Embryonic facial prominence (tissue), 1 donor: Measurements from ENCODE around the gene HDAC7.

Experiments
- DNase-seq: peaks from one replicate; pipeline ENCODE4 v3.0.0-alpha.2; 2016; ENCODE audit errors: extremely low spot score

Gene HDAC7

GRCh38 chr12:47819896-47820630, at the start of gene HDAC7:
Gene HDAC7 (minus strand): TSS chr12:47819903. CDS start chr12:47819785, 118 bp downstream.
- peak; percentile 56 for DNase-seq

DNA sequence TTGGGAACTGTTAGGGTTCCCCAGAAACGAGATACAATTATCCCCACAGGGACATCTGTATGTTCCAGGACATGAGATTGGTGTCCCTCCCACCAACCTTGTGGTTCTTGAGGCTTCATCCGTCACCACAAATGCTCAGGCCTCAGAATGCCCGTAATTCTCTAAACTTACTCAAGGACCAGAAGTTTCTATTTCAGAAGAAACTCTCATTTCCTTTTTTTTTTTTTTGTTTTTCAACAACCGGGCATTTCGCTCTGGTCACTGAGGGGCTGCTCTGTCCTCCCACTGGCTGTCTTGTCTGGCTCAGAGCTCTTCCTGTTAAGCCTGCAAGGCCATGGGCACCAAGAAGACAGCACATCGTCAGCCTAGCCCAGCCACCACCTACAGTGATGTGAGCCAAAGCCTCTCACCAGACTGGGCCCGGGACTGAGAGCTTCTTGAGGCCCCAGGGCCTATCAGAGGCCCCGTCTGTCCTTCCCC, 48.9 kb upstream of the HDAC7 start:
- no peak for DNase-seq

GRCh38 chr12:47868041-47868440, 48.3 kb upstream of the HDAC7 start:
- DNase-seq, result no peak

- no peak for DNase-seq
Observed at GRCh38 chr12:47867495-47867941, 47.8 kb upstream of the HDAC7 start.

DNA sequence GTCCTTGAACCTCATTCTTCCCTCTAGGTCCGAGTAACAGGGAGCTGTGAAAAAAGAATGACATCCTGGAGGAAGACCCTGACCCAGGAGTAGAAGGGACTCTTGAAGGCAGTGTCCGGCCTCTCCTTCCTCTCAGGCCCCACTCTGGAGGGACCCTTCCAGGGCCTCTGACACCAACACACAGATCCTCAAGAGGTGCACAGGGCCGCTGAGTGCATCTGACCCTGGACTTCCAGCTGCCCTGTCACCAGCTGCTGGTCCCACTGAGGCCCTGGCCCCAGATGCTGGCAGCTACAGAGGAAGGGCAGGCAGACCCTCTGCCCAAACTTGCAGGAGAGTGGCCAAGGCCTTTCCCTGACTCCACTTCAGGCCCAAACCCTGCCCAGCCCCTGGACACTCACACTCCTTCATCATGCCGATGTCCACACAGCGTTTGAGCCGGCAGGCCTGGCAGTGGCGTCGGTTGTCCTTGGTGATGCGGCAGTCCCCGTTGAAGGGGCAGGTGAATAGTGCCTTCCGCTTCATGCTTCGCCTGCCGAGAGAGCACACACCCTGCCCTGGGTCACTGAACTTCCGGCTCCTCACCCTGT, 45.0 kb upstream of the HDAC7 start:
- no peak for DNase-seq

DNA sequence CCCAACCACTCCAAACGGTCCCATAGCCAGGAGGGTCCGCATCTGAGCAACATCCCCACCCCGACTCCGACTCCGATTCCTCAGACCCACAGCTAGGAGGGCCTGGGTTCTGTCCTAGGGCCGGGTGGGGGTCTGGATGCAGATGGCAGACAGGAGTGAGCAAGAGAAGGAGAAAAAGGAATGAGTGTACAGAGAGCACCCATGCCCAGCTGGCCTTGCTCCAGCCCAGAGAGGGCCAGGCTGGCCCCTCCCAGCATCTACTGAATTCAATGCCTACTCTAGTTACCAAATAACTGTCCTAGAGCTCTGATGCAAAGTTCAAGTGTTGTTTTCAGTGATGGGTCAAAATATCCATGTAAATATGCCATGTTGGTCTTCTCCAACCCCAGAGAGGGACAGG, 44.3 kb upstream of the HDAC7 start:
- DNase-seq, result no peak

DNA sequence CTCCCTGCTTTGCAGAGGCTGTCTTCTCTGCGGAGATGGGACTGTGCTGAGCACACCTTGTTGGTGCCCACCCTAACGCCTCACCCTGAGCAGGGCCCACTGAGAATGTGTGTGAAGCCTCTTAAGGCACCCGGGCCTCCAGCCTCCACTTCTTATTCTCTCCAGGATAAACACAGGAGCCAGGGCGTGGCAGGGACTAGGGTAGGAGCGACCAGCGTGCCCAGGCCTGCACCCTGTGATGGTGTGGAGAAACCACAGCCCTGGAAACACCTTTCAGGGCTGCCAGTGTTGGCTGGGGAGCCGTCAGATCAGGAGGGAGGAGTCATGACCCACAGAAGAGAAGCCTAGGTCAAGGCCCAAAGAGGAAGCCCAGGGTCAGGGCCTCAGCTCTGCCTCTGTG, 43.8 kb upstream of the HDAC7 start:
- no peak for DNase-seq

GRCh38 chr12:47862881-47863280, 43.2 kb upstream of the HDAC7 start:
- DNase-seq, result no peak

- DNase-seq, result no peak
Observed at GRCh38 chr12:47862167-47862750, 42.6 kb upstream of the HDAC7 start.

- no peak for DNase-seq
Observed at GRCh38 chr12:47860873-47861272, 41.2 kb upstream of the HDAC7 start.

DNA sequence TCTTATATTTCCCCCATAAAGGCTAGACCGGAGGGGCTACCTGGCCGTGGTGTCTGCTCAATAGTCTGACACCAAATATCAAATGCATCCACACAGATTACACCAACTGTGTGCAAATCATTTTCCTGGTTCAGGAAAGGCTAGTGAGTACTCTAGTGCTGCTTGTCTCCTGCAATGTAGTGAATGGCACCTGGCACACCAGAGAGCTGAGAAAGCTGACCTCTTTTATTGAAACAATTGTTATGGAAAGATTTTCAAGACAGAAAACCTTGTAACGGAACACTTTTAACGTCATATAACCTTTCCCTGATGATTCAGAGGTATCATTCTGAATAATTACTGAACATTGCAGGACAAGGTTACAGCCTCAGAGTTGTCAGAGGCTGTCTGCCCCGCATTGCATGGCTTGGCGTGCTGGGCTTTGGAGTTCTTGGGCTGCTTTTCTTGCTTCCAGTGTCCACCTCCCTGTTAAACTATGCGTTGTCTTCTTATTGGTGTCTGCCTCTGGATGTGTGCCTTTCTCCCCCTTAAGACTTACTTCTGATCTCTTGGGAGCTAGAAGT, 40.7 kb upstream of the HDAC7 start:
- DNase-seq, result no peak

GRCh38 chr12:47858511-47859266, 39.0 kb upstream of the HDAC7 start:
- DNase-seq, result no peak

DNA sequence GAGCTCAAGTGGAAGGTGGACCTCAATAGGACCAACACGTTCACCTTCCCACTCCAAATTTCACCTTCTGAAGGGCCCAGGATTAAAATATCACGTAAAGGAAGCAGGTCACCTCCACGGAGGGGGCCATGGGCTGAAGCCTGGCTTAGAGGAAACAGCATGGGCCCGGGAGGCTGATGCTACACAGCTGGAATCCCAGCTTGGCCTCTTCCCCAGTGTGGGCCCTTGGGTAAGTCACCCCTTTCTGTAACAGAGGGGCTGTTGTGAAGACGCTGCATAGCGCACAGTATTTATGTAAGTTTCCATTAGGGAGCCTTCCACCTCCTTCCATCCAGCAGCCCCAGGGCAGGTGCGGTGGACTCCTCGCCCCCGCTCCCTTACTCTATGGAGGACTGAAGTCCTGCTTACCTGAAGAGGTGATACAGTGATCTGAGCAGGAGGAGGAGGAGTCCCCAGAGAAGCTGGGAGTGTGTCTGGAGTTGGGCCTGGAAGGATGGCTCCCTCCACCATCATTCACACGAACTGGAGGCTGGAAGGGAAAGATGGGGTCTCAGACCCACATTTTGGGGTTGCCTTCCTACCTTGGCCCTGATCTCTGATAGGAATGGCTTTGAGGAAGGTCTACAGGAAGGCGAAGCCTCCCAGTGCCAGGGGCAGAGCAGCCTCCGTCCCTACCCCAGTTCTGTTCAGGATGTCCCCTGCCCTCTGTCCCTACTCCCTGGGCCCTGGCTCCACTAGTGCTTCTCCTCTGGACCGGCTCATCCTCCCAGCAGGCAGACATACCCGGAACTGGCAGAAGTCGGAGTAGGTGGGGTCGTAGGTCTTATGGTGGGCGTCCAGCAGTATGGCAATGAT, 37.2 kb upstream of the HDAC7 start:
- DNase-seq, result no peak

DNA sequence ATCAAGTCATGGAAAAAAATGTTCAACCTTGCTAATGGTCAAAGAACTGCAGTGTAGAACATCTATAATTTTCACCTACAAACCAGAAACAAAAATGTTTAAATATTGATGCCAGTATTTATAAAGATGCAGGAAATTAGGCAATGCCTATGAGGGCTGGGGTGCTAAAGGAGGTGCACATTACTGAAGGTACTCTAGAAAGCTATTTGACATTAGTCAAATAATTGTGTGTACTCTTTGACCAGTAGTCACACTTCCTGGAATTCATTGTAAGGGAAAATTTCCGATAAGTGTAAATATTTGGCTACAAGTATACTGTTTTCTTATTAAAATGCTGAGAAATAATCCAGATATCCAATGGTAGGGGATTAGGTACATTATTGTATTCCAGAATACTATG, 36.4 kb upstream of the HDAC7 start:
- no peak for DNase-seq

- DNase-seq, result no peak
Observed at GRCh38 chr12:47855502-47855901, 35.8 kb upstream of the HDAC7 start.

DNA sequence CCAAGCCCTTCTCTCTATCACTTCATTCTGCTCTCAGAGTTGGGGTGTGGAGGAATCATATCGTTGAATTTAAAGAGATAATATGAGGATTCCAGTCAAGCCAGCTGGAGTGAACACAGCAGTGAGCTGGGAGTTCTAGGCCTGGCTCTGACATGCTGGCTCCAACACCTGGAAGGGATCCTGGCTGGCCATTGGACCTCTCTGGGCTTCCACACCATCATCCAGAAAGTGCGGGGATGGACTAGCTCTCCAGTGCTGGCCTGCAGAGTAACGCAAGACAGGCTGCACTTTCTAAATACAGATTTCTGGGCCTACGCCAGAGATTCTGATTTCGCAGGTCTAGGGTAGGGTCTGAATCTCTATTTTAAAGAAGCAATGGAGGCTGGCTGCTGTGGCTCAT, 34.8 kb upstream of the HDAC7 start:
- DNase-seq, result no peak

- no peak for DNase-seq
Observed at GRCh38 chr12:47852096-47852571, 32.4 kb upstream of the HDAC7 start.

DNA sequence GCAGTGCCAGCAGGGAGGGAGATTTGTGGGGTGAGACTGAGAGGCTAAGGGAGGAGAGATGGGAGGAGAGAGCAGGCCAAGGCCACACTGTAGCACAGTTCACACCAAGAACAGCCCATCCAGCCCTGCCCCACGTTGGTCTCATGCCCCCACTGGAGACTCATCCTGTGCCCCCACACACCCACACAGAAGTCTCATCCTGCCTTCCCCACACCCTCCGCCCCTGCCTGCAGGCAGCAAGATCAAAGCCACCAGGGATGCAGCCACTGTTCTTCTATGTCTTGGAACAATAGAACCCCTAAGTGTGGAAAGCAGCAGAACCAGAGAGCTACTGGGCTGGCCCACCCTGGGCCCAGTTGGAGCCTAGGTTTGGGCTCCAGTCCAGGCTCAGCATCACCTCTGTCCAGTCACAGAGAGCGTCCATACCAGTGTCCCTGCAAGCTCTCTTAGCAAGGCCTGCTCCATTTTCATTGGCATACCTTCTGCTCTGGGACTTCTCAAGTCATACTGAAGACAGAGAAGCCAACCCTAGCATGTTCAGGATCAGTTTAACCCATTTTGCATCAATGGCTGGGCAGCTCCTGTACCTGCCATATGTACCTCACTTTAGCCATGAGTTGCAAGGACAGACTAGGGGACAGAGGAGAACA, 31.7 kb upstream of the HDAC7 start:
- no peak for DNase-seq

DNA sequence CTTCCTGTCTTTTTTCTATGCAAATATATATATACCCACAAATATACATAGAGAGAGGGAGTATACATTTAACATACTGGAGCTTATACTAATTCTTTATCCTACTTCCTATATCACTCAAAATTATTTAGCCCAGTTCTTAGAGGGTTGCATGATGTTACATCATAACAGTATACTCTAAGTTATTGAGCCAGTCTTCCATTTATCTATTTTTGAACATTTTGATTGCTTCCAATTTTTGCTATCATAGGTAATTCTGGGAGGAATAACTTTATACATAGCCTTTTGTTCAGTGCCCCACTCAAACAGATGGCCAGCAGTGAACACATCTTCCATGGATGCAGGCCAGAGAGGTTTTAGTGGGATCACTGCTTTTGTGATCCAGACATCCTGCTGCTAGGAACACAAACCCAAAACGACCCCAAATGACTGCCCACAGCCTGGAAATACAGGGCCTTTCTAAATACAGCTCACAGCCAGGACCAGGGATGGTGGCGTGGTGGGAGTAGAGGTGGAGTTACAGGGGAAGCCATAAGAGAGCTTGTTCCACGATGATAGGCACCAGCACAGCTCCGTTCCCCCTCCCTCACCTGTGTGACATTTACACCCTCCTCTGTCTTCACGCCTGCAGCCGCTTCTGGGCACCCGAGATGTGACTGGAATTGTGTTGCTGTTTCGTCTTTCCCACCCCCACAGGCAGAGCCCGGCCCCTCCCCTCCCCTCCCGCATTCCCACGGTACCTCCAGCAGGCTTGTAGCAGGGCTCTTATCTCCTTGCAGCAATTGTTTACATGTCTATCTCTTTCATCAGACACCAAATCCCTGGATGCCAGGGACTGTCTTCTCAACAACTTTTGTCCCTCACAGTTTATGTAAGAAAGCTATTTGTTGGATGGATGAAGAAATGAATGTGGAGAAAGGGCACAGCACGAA, 30.7 kb upstream of the HDAC7 start:
- DNase-seq, result no peak
